ENCODE results near the gene HSPA1B.
"Not testable (repeated sequence)": the region's sequence is repeated elsewhere in the genome, so short reads cannot be mapped to it uniquely, and the experiment has no call there.

The HSPA1B gene

GRCh38 chr6:31858707-31859106 lies 31.2 kb downstream of the HSPA1B start:
- DNase-seq (ENCODE audit: low read depth, low spot score): no peak

- no peak for DNase-seq (ENCODE audit: low read depth, low spot score)
Measured at GRCh38 chr6:31859923-31860322, 32.4 kb downstream of the HSPA1B start.

- DNase-seq (ENCODE audit: low read depth, low spot score): no peak
Measured at GRCh38 chr6:31860349-31860748, 32.8 kb downstream of the HSPA1B start.

DNA sequence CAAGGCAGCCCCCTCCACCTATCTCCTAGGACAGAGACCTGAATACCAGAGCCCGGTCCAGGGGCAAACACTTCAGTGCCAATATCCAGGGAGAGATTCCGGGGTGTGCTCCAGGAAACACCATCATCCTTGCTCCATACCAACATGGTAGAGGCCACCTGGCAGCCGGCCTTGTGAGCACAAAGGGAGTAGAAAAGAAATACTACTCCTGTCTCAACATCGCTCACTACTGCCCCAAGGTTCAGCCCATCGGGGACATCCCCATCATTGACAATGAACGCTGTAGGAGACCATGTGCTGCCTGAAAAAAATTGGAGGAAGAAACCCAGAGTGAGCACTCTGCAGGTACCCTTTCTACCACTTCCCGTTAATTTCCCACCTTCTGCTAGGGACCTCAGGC lies 33.6 kb downstream of the HSPA1B start:
- no peak for DNase-seq (ENCODE audit: low read depth, low spot score)

DNA sequence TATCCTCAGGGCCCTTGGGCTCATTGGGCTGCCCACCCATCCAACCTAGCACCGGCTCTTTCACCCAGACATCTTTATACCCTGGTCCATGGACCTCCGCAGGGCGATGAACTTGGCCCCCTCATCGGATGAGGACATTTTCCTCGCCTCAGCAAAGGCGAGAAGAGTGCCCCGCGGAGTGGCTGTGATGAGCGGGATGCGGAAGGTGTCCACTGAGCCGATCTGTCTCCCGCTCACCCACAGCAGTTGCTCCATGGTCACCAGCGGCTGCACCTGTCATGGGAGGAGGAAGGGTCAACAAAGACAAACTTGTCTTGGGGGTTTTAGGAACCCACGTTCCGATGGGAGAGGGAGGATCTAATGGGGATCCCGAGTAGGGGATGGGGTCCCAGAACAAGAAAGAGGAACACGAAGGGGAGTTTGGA lies 34.4 kb downstream of the HSPA1B start:
- DNase-seq (ENCODE audit: low read depth, low spot score): no peak

GRCh38 chr6:31862344-31863235 lies 35.1 kb downstream of the HSPA1B start, which contains the start of gene NEU1:
NEU1 (minus strand) TSS chr6:31862821; CDS start chr6:31862776, 45 bp downstream.
- peak; percentile 97 for DNase-seq (ENCODE audit: low read depth, low spot score)

GRCh38 chr6:31864123-31864562 lies 36.6 kb downstream of the HSPA1B start:
- not testable (repeated sequence) for DNase-seq (ENCODE audit: low read depth, low spot score)

DNA sequence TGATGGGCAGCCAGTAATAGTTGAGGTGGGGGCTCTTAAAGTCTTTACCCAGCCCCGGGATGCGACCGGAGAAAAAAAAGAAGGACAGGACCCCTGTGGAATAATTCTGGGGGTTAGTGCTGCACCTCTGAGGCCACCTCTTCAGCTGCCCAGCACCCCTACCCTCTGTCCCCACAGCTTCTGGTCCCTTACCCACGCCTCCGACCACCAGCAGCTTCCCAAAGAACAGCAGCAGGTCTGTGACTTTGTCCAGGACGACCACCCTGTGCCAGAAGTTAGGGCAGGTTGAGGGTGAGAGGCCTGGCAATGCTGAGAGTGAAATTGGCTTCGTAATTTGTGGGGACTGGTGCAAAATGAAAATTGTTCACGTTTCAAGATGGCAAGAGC lies 37.3 kb downstream of the HSPA1B start:
- DNase-seq (ENCODE audit: low read depth, low spot score): no peak

DNA sequence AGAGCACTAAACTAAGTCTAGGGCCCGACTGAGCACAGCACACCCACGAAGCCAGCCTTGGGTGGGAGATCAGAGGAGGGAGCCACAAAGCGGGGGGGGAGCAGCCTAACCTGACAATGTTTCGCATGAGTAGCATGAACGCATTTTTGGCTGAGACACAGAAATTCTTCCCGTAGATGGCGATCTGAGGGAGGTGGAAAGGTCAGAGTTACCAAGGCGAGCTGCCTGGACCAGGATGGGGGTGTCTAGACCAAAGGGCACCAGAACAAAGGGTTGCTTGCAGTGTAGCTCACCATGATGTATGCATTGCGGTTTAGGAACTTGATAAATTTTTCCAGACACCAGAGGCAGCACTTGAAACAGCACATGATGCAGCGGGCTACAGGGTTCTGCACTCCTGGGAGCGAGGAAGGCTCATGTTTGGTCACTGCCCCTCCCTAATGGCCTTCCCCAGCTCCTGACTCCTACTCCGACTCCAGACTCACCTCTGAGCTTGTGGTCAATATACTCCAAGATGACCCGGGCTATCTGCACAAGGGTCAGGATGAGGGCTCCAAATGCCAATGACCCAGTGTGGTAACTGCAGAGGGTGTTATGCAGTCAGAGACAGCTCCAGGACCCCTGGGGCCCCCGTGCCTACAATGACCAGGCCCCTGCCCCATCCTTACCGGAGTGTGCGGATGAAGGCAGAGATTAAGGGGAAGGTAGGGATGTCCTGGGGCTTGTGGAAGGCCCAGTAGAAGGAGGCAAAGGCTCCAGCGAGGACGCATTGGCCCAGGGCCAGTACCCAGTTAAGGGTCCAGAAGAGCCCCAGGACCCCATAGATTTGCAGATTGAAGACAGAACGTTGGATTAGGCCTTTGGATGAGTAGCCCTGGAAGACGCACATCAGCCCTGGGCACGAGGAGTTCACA lies 37.9 kb downstream of the HSPA1B start:
- DNase-seq (ENCODE audit: low read depth, low spot score): no peak

- DNase-seq (ENCODE audit: low read depth, low spot score): not testable (repeated sequence)
Measured at GRCh38 chr6:31868658-31868971, 41.1 kb downstream of the HSPA1B start.

DNA sequence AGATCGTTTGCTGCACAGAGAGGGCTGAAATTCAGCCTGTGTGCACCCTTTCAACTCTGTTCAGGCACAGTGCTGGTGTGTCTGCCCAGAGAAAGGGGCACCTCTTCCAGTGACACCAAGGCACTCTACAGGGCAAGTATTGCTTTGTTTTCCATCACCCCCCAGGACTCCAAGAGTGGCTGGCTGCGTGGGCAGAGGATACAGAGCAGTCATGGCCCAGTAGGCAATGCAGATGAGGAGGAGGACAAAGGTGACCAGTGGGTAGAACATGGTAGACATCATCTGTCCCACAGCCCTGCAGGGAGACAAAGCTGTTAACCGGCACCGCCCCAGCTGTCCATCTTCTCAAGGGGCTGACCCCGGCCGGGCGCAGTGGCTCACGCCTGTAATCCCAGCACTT lies 41.8 kb downstream of the HSPA1B start:
- no peak for DNase-seq (ENCODE audit: low read depth, low spot score)

DNA sequence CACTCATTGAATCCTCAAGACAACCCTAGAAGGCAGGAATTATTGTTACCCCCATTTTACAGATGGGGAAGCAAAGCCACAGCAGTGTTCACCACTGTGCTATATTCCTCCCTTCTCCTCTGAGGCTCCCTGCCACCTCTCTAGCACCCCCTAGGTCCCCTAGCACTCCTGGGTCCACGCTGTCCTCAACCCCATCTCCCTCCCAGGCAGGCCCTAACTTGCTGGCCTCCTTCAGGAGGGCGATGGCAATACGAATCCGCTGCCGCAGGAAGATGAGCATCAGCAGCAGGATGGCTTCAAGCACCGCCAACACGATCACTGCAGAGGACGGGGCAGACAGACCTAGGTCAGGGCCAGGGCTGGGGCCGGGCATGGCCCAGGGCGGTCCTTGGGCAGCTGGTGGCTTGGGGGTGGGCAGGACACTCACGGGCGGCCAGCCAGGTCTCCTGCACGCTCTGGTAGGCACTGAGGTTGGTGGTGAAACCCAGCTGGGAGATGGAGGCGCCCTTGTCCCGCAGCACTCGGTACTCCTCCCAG lies 42.9 kb downstream of the HSPA1B start:
- no peak for DNase-seq (ENCODE audit: low read depth, low spot score)

GRCh38 chr6:31871046-31871659 lies 43.6 kb downstream of the HSPA1B start:
- no peak for DNase-seq (ENCODE audit: low read depth, low spot score)

GRCh38 chr6:31874084-31874670 lies 46.6 kb downstream of the HSPA1B start:
- DNase-seq (ENCODE audit: low read depth, low spot score): no peak

DNA sequence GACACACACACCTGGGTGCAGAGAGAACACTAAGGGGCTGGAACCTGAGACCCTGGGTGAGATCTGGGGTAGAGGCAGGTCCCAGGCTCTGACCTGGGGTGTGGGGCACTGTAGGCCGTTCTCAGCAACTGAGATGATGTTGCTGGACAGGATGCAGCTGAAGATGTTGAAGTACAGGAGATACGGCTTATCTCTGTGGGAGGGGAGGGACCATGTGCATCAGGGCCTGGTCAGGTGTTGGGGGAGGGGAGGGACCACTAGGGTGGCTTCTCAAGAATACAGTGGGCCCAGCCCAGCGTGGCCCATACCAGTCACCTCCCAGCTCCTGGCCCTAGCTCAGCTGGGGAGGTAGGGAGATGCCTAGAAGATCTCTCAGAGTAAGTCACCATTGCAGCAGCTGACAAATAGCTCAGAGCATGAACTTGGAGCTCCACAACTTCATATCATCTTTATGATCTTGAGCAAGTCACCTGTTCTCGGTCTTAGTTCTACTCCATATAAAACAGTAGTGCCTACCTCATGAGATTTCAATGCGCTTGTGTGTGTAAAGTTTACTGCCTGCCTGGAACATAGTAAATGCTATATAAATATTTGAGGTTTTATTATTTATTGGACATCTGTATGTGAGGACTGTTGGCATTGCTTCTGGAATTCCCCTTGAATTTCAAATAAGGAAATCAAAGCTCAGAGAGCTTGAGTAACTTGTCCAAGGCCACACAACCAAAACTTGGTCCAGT lies 47.5 kb downstream of the HSPA1B start:
- DNase-seq (ENCODE audit: low read depth, low spot score): no peak

DNA sequence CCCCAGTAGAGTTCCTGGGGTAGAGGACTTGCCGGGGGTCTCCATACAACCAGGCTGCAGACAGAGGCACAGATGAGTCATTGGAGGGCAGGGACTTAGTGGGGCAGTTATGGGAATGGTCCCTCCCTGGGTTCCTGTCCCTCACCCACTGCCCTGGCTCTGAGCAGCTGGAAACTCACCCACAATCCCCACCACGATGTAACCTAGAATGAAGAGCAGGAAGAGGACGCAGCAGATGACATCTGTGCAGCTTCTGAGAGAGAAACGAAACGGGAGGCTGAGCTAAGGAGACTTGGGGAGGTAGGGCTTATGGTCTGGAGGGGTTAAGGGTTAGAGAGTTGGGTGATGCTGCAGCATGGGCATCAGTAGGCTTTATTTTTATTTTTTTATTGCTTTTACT lies 48.3 kb downstream of the HSPA1B start:
- DNase-seq (ENCODE audit: low read depth, low spot score): no peak

DNA sequence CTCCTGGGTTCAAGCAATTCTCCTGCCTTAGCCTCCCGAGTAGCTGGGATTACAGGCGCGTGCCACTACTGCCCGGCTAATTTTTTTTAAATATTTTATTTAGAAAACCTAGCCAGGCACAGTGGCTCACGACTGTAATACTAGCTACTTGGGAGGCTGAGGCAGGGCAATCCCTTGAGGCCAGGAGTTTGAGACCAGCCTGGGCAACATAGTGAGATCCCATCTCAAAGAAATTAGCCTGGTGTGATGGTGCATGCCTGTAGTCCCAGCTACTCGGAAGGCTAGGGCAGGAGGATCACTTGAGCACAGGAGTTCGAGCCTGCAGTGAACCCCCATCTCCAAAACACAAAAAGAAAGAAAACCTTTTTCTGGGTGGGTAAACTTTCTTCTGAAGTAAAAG lies 48.8 kb downstream of the HSPA1B start:
- no peak for DNase-seq (ENCODE audit: low read depth, low spot score)

DNA sequence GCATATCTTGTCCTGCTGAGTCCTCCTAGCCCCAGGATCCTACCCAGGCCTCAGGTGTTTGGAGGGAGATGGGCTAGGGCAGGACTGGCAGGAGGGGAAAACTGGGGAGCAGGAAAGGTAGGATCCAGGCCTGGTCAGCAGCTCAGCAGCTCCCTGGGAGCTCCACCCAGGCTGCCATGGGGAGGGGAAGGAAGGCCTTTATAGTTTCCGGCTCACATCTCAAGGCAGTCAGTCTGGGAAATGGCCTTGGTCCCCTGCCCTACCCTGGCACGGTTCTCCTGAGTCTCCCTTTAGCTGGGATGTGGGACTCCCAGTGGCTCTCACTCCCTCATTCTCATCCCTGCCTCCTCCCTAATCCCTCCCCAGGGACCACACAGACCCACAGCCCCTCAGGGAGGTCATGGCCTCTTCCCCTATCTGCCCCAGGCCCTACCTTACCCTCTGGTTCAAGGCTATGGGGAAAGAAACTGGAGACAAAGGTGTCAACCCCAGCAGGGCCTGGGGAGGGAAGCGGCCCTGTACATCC lies 49.6 kb downstream of the HSPA1B start:
- DNase-seq (ENCODE audit: low read depth, low spot score): no peak

DNA sequence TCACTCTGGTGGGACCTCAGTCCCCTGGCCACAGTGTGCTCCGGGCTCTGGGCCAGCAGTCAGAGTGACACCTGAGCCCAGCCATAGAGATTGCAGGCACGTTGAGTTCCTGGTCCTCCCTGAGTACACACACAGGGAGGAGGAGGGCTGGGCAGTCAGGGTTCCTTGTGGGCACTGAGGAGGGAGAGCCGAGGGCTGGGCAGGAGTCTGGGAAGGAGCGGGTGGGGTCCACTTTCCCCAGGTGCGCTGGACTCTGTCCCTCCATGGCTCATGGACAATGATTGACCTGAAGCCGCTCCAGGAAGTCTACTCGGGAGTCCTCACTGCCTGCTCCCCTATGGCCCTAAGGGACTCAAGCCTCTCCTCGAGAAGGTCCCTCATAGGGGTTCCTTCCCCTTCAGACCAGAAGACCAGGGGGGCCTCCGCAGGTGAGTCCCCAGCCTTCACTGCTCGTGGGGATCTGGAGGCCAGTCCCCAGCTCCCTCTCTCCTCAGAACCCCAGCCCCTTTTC lies 50.2 kb downstream of the HSPA1B start:
- DNase-seq (ENCODE audit: low read depth, low spot score): no peak

- no peak for DNase-seq (ENCODE audit: low read depth, low spot score)
Measured at GRCh38 chr6:31878222-31878621, 50.7 kb downstream of the HSPA1B start.
